CD4-positive, alpha-beta T cell (primary cell): Measurements from ENCODE around the gene NHS. TPM values are rescaled to one million over a fixed set of nuclear protein-coding genes. Genes with fewer than 3 reads are reported as not detected.
"Not testable (repeated sequence)": the region's sequence is repeated elsewhere in the genome, so short reads cannot be mapped to it uniquely, and the experiment has no call there.

Experiments used
- ATAC-seq: fragments of 200-7000 bp; cut with Tn5 transposase; one replicate; pipeline ENCODE4 v1.10.0; 2022; ENCODE audit warnings: mild to moderate bottlenecking; ENCODE audit not compliant: poor library complexity
- CTCF ChIA-PET: fragments of 350-600 bp; sonication (Branson Sonifier 250); formaldehyde crosslinking; loops from one replicate; lab custom pipeline; 2021; ENCODE audit warnings: antibody characterized with exemption, inconsistent platforms; lab: Charles Lee
- POLR2A ChIA-PET: fragments of 350-600 bp; sonication (Branson Sonifier 250); formaldehyde crosslinking; loops from one replicate; lab custom pipeline; 2021; ENCODE audit warnings: antibody characterized with exemption, inconsistent platforms; lab: Charles Lee
- DNase-seq, 14 experiments: peaks; one replicate each; pipeline ENCODE4 v3.0.0-alpha.2; 2013 to 2020; ENCODE audit warnings: mixed read lengths in 2 of 14
- H3K27ac ChIP-seq, 2 donors: one replicate each; pipeline versions ENCODE4 v1.5.1 to v1.7.0; 2013; ENCODE audit warnings: low read length in 2 of 2, low read depth in 1 of 2, mild to moderate bottlenecking in 1 of 2
- H3K27me3 ChIP-seq, 2 experiments: 1 replicate in 1 of 2; 2 replicates in 1 of 2; pipeline versions ENCODE4 v1.6.1 to v1.7.0; 2013; ENCODE audit warnings: low read length in 2 of 2, control low read depth in 1 of 2, mild to moderate bottlenecking in 1 of 2, moderate library complexity in 1 of 2; ENCODE audit not compliant: insufficient read depth in 2 of 2, control insufficient read depth in 1 of 2
- H3K36me3 ChIP-seq: one replicate; pipeline ENCODE4 v1.6.1; 2013; ENCODE audit warnings: low read length, control low read depth; ENCODE audit not compliant: insufficient read depth
- H3K4me1 ChIP-seq: one replicate; pipeline ENCODE4 v1.6.1; 2013; ENCODE audit warnings: low read length, control low read depth; ENCODE audit not compliant: insufficient read depth
- H3K4me3 ChIP-seq: one replicate; pipeline ENCODE4 v1.5.1; 2013; ENCODE audit warnings: mild to moderate bottlenecking, low read length, moderate library complexity
- H3K9me3 ChIP-seq, 2 experiments: 1 replicate in 1 of 2; 2 replicates in 1 of 2; pipeline versions ENCODE4 v1.6.1 to v1.7.0; 2013; ENCODE audit warnings: low read length in 2 of 2, mild to moderate bottlenecking in 2 of 2, control low read depth in 1 of 2, moderate library complexity in 1 of 2; ENCODE audit not compliant: control insufficient read depth in 1 of 2, insufficient read depth in 1 of 2
- H3K27ac Mint-ChIP-seq: one replicate; pipeline ENCODE4 v1.8.0; 2020; ENCODE audit warnings: mixed read lengths
- H3K27me3 Mint-ChIP-seq: one replicate; pipeline ENCODE4 v1.8.0; 2021; ENCODE audit warnings: mixed read lengths
- H3K36me3 Mint-ChIP-seq: one replicate; pipeline ENCODE4 v1.8.0; 2021; ENCODE audit warnings: low read depth, mixed read lengths
- H3K4me1 Mint-ChIP-seq: one replicate; pipeline ENCODE4 v1.8.0; 2021; ENCODE audit warnings: low read depth, mixed read lengths
- H3K4me3 Mint-ChIP-seq: one replicate; pipeline ENCODE4 v1.8.0; 2020; ENCODE audit warnings: mild to moderate bottlenecking, mixed read lengths
- H3K9me3 Mint-ChIP-seq: one replicate; pipeline ENCODE4 v1.8.0; 2020; ENCODE audit warnings: mixed read lengths
- intact Hi-C, 2 experiments: fragments of 100-400 bp; cut with DNase I in 1 of 2; cut with micrococcal nuclease in 1 of 2; formaldehyde crosslinking; loops; one replicate each; pipeline versions ENCODE4 v1.15.1 to v1.9.0; 2023 to 2025; cut with DNase I, micrococcal nuclease
- total RNA-seq, 174 experiments: library from RNA in 2 of 174; stranded (reverse) in 2 of 174; gene quantifications; one replicate each; pipeline ENCODE4 v1.2.3 and lab custom pipeline; 2021 to 2026
- TF ChIP-seq, protein P1 (sequence below): fragments of 200-600 bp; IDR thresholded peaks from one replicate; pipeline ENCODE4 v1.8.0; 2022; ENCODE audit warnings: antibody characterized with exemption, mild to moderate bottlenecking

Gene NHS
- total RNA-seq, 2 experiments from 2014 or later = 0.36 to 0.53 TPM

DNA sequence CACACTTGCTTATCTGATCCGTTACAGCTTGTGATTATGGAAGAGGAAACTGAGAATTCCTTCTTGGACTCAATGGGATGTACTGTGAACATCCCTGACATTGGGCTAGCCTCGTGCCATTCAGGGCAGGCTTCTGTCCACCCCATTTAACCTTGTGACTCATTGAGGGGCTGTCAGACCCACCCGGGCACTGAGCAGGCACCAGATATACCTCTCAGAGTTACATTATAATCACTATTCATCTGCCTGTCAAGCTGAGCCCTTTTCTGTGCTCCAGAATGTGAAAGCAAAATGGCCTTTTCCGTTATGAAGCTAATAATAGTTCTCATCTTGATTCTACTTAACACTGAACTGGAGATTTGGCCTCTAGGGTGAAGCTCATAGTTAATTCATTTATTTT, 191.7 kb downstream of the NHS start:
- POLR2A ChIA-PET = no interaction called here
- no peaks in the 10 kb centered on the region for H3K9me3 Mint-ChIP-seq

DNA sequence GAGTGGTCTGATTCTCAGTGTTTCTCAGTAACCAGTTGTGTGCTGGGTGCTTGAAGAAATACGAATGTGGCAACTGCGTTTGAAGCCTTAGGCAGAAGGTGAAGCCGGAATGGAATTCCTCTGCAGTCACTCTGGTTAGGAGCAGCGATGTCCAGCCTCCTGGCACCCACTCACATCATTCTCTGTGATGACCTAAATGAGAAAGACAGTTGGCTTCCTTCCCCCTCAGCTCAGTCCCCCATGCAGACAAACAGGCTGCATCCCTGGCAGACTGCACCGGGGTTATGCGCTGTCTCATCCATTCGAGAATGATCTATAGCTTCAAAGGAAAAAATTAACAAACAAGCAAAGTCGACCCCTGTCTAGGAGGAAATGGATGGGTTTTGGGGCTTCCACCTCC, 192.2 kb downstream of the NHS start:
- Histone ChIP-seq H3K4me1 (no peaks in the 10 kb centered on the region), H3K27ac (no peak overlapping the region), H3K36me3 (no peaks in the 10 kb centered on the region), H3K27me3 (no peaks in the 10 kb centered on the region), H3K4me3 (no peak overlapping the region), H3K9me3 (no peaks in the 10 kb centered on the region)
- Mint-ChIP-seq H3K27ac (no peak overlapping the region), H3K4me1 (no peaks in the 10 kb centered on the region), H3K36me3 (no peaks in the 10 kb centered on the region), H3K4me3 (no peak overlapping the region), H3K27me3 (no peaks in the 10 kb centered on the region), H3K9me3 (no peaks in the 10 kb centered on the region)
- TF ChIP-seq, protein P1, sequence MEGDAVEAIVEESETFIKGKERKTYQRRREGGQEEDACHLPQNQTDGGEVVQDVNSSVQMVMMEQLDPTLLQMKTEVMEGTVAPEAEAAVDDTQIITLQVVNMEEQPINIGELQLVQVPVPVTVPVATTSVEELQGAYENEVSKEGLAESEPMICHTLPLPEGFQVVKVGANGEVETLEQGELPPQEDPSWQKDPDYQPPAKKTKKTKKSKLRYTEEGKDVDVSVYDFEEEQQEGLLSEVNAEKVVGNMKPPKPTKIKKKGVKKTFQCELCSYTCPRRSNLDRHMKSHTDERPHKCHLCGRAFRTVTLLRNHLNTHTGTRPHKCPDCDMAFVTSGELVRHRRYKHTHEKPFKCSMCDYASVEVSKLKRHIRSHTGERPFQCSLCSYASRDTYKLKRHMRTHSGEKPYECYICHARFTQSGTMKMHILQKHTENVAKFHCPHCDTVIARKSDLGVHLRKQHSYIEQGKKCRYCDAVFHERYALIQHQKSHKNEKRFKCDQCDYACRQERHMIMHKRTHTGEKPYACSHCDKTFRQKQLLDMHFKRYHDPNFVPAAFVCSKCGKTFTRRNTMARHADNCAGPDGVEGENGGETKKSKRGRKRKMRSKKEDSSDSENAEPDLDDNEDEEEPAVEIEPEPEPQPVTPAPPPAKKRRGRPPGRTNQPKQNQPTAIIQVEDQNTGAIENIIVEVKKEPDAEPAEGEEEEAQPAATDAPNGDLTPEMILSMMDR = no peak
- CTCF ChIA-PET = no interaction called here
- POLR2A ChIA-PET = no interaction called here
- intact Hi-C loops = no loop called here
- ATAC-seq (no peak), DNase-seq (no peak)

More for the DNA sequence above, 191.7 kb downstream of the NHS start:
- Mint-ChIP-seq H3K27ac (no peak overlapping the region), H3K4me1 (no peaks in the 10 kb centered on the region), H3K27me3 (no peaks in the 10 kb centered on the region), H3K4me3 (no peak overlapping the region), H3K36me3 (no peaks in the 10 kb centered on the region)
- TF ChIP-seq, protein P1 = no peak
- H3K27me3 ChIP-seq = no peaks in the 10 kb centered on the region
- CTCF ChIA-PET = no interaction called here
- intact Hi-C loops = no loop called here
- H3K36me3 ChIP-seq = no peaks in the 10 kb centered on the region
- H3K4me3 ChIP-seq = no peak overlapping the region
- ATAC-seq (no peak), DNase-seq (no peak)
- no peaks in the 10 kb centered on the region for H3K9me3 ChIP-seq
- no peaks in the 10 kb centered on the region for H3K4me1 ChIP-seq
- H3K27ac ChIP-seq = no peak overlapping the region

DNA sequence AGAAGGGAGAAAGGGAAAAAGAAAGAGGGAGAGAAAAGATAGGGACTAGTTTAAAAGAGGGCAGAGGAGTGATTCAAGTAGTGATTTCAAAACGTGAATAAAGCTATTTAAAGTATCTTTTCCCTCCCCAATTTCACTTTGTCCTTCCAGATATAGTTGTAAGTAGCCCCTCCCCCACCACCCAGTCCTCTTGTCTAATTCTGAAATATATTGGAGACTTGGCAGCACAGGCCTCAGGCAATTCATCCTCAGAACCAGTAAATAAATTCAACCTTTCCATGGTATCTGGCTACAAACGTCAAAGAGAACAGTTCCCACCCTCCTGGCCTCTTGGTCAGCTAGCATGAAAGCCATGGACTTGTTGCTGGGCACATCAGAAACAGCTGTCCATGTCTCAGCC, 192.8 kb downstream of the NHS start:
- Mint-ChIP-seq H3K4me3 (no peak overlapping the region), H3K4me1 (no peaks in the 10 kb centered on the region), H3K27ac (no peak overlapping the region), H3K36me3 (no peaks in the 10 kb centered on the region), H3K9me3 (no peaks in the 10 kb centered on the region), H3K27me3 (no peaks in the 10 kb centered on the region)
- H3K4me3 ChIP-seq = no peak overlapping the region
- CTCF ChIA-PET = interaction anchor here (0.8 kb wide), 1 partner anchor 17 kb away, joined by 3 read pairs; no protein-coding TSS in a partner anchor
- no peaks in the 10 kb centered on the region for H3K27me3 ChIP-seq
- ATAC-seq (no peak), DNase-seq (no peak)
- H3K9me3 ChIP-seq = no peaks in the 10 kb centered on the region
- H3K4me1 ChIP-seq = no peaks in the 10 kb centered on the region
- POLR2A ChIA-PET = no interaction called here
- no peak overlapping the region for H3K27ac ChIP-seq
- TF ChIP-seq, protein P1 = no peak
- no peaks in the 10 kb centered on the region for H3K36me3 ChIP-seq
- intact Hi-C loops = no loop called here

DNA sequence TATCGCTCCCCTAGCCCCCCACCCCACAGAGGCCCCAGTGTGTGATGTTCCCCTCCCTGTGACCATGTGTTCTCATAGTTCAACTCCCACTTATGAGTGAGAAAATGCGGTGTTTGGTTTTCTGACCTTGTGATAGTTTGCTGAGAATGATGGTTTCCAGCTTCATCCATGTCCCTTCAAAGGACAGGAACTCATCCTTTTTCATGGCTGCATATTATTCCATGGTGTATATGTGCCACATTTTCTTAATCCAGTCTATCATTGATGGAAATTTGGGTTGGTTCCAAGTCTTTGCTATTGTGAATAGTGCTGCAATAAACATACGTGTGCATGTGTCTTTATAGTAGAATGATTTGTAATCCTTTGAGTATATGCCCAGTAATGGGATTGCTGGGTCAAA, 193.8 kb downstream of the NHS start:
- H3K9me3 ChIP-seq, H3K4me1 ChIP-seq, H3K27ac Mint-ChIP-seq, H3K36me3 ChIP-seq, intact Hi-C loops, H3K27me3 ChIP-seq, H3K27me3 Mint-ChIP-seq, DNase-seq, POLR2A ChIA-PET, H3K4me3 Mint-ChIP-seq, H3K4me3 ChIP-seq, H3K4me1 Mint-ChIP-seq, CTCF ChIA-PET, ATAC-seq, H3K36me3 Mint-ChIP-seq, H3K27ac ChIP-seq, H3K9me3 Mint-ChIP-seq: not testable (repeated sequence)
